CD4-positive, CD25-positive, alpha-beta regulatory T cell (primary cell): Measurements from ENCODE around the gene MBTPS1. TPM values are rescaled to one million over a fixed set of nuclear protein-coding genes. Genes with fewer than 3 reads are reported as not detected.

Source experiments
- ATAC-seq, 2 donors: fragments of 150-1000 bp; cut with Tn5 transposase; one replicate each; pipeline ENCODE4 v1.10.0; 2021; ENCODE audit warnings: low read depth in 2 of 2, moderate number of reproducible peaks in 2 of 2, moderate library complexity in 1 of 2
- DNase-seq, 3 donors: peaks; one replicate each; pipeline versions ENCODE4 v3.0.0 to v3.0.0-alpha.2; 2012 to 2022; ENCODE audit warnings: mixed read lengths in 1 of 3
- H3K27ac ChIP-seq: one replicate; pipeline ENCODE4 v1.7.0; 2013; ENCODE audit warnings: mild to moderate bottlenecking, low read length; ENCODE audit not compliant: insufficient read depth, poor library complexity, severe bottlenecking
- H3K27me3 ChIP-seq: one replicate; pipeline ENCODE4 v1.7.0; 2013; ENCODE audit warnings: low read length; ENCODE audit not compliant: control insufficient read depth, insufficient read depth
- H3K36me3 ChIP-seq: one replicate; pipeline ENCODE4 v1.7.0; 2013; ENCODE audit warnings: mild to moderate bottlenecking, low read length, moderate library complexity; ENCODE audit not compliant: control insufficient read depth, insufficient read depth
- H3K4me1 ChIP-seq: 2 replicates; pipeline ENCODE4 v1.7.0; 2013; ENCODE audit warnings: mild to moderate bottlenecking, low read length; ENCODE audit not compliant: insufficient read depth, control insufficient read depth, poor library complexity, severe bottlenecking
- H3K4me3 ChIP-seq: one replicate; pipeline ENCODE4 v1.7.0; 2013; ENCODE audit warnings: low read depth, mild to moderate bottlenecking, low read length, moderate library complexity
- H3K9me3 ChIP-seq, 2 experiments: 1 replicate in 1 of 2; 2 replicates in 1 of 2; pipeline ENCODE4 v1.7.0; 2013; ENCODE audit warnings: low read length in 2 of 2, mild to moderate bottlenecking in 1 of 2, moderate library complexity in 1 of 2; ENCODE audit not compliant: control insufficient read depth in 2 of 2
- H3K27ac Mint-ChIP-seq, 3 donors: one replicate each; pipeline ENCODE4 v1.8.0; 2020 to 2022; ENCODE audit warnings: mild to moderate bottlenecking in 3 of 3, mixed read lengths in 3 of 3, moderate library complexity in 2 of 3
- H3K27me3 Mint-ChIP-seq: one replicate; pipeline ENCODE4 v1.8.0; 2022; ENCODE audit warnings: mild to moderate bottlenecking, mixed read lengths
- H3K36me3 Mint-ChIP-seq: one replicate; pipeline ENCODE4 v1.8.0; 2020; ENCODE audit warnings: mixed read lengths
- H3K4me1 Mint-ChIP-seq, 4 donors: one replicate each; pipeline ENCODE4 v1.8.0; 2020 to 2022; ENCODE audit warnings: mixed read lengths in 4 of 4, mild to moderate bottlenecking in 1 of 4
- H3K4me3 Mint-ChIP-seq, 4 donors: one replicate each; pipeline ENCODE4 v1.8.0; 2020 to 2022; ENCODE audit warnings: mild to moderate bottlenecking in 4 of 4, mixed read lengths in 4 of 4, moderate library complexity in 3 of 4
- H3K9me3 Mint-ChIP-seq, 7 donors: one replicate each; pipeline ENCODE4 v1.8.0; 2020 to 2022; ENCODE audit warnings: mixed read lengths in 7 of 7, mild to moderate bottlenecking in 3 of 7, moderate library complexity in 2 of 7
- polyA plus RNA-seq, 4 donors: library from polyadenylated mRNA; unstranded; fragments of 300-500 nt; fragmentation: Illumina TruSeq; gene quantifications; one replicate each; pipeline ENCODE4 v1.2.3, GENCODE V29; 2021
- total RNA-seq: library from RNA; stranded (reverse); gene quantifications from one replicate; pipeline ENCODE4 v1.2.3, GENCODE V29; 2022

Gene MBTPS1
- total and polyA plus RNA-seq, 5 donors from 2014 or later = 40.6 to 118 (median 48.3) TPM

GRCh38 chr16:84047626-84048025 is 69.1 kb downstream of the MBTPS1 start:
- Histone ChIP-seq H3K27me3 (no peaks in the 10 kb centered on the region), H3K4me1 (no peaks in the 10 kb centered on the region), H3K9me3 (no peaks in the 10 kb centered on the region), H3K36me3 (peaks cover 20% of the 10 kb centered on the region), H3K4me3 (no peak overlapping the region), H3K27ac (no peak overlapping the region)
- no peak overlapping the region for H3K4me3 Mint-ChIP-seq
- DNase-seq (no peak), ATAC-seq (no peak)
- peaks cover 8% of the 10 kb centered on the region for H3K36me3 Mint-ChIP-seq
- H3K27me3 Mint-ChIP-seq = peaks cover 14% of the 10 kb centered on the region
- H3K9me3 Mint-ChIP-seq = peaks cover 0 to 3% (median 0%) of the 10 kb centered on the region in 7 donors
- H3K4me1 Mint-ChIP-seq = peaks cover 0 to 4% (median 2%) of the 10 kb centered on the region in 4 donors
- H3K27ac Mint-ChIP-seq = peak overlapping the region in 1 of 3 donors; percentile 31

- Histone ChIP-seq H3K4me3 (no peak overlapping the region), H3K9me3 (no peaks in the 10 kb centered on the region), H3K27ac (no peak overlapping the region), H3K36me3 (peaks cover 16% of the 10 kb centered on the region), H3K4me1 (no peaks in the 10 kb centered on the region), H3K27me3 (no peaks in the 10 kb centered on the region)
- no peak for ATAC-seq
- DNase-seq = no peak
- Mint-ChIP-seq H3K27me3 (peaks cover 14% of the 10 kb centered on the region), H3K4me3 (no peak overlapping the region), H3K4me1 (peaks cover 0 to 4% (median 2%) of the 10 kb centered on the region in 4 donors), H3K27ac (peak overlapping the region in 1 of 3 donors; percentile 31), H3K36me3 (peaks cover 4% of the 10 kb centered on the region), H3K9me3 (peaks cover 0 to 3% (median 0%) of the 10 kb centered on the region in 7 donors)
Observed at GRCh38 chr16:84047206-84047605, 69.5 kb downstream of the MBTPS1 start.

- H3K36me3 ChIP-seq = peaks cover 14% of the 10 kb centered on the region
- H3K4me3 ChIP-seq = no peak overlapping the region
- DNase-seq (no peak), ATAC-seq (no peak)
- Mint-ChIP-seq H3K9me3 (peaks cover 0 to 3% (median 0%) of the 10 kb centered on the region in 7 donors), H3K36me3 (peaks cover 4% of the 10 kb centered on the region), H3K4me1 (peaks cover 0 to 4% (median 2%) of the 10 kb centered on the region in 4 donors), H3K27ac (no peak overlapping the region), H3K27me3 (peaks cover 14% of the 10 kb centered on the region), H3K4me3 (no peak overlapping the region)
- no peak overlapping the region for H3K27ac ChIP-seq
- H3K27me3 ChIP-seq = no peaks in the 10 kb centered on the region
- no peaks in the 10 kb centered on the region for H3K4me1 ChIP-seq
- no peaks in the 10 kb centered on the region for H3K9me3 ChIP-seq
Observed at GRCh38 chr16:84045818-84046470, 70.8 kb downstream of the MBTPS1 start.

GRCh38 chr16:84045001-84045817 is 71.5 kb downstream of the MBTPS1 start:
- Mint-ChIP-seq H3K27me3 (peaks cover 20% of the 10 kb centered on the region), H3K27ac (peak overlapping the region in 1 of 3 donors; percentile 72)

GRCh38 chr16:84044118-84044488 is 72.6 kb downstream of the MBTPS1 start:
- Mint-ChIP-seq H3K9me3 (peaks cover 0 to 3% (median 0%) of the 10 kb centered on the region in 7 donors), H3K4me3 (no peak overlapping the region), H3K4me1 (peaks cover 0 to 4% (median 2%) of the 10 kb centered on the region in 4 donors), H3K27ac (peak overlapping the region in 1 of 3 donors; percentile 72), H3K27me3 (peaks cover 23% of the 10 kb centered on the region), H3K36me3 (peaks cover 4% of the 10 kb centered on the region)
- Histone ChIP-seq H3K27me3 (no peaks in the 10 kb centered on the region), H3K4me3 (no peak overlapping the region), H3K36me3 (peaks cover 6% of the 10 kb centered on the region), H3K4me1 (no peaks in the 10 kb centered on the region), H3K9me3 (no peaks in the 10 kb centered on the region), H3K27ac (no peak overlapping the region)
- DNase-seq (no peak), ATAC-seq (no peak)

More at GRCh38 chr16:84045001-84045817, 71.5 kb downstream of the MBTPS1 start:
- ATAC-seq (no peak), DNase-seq (no peak)
- H3K4me3 ChIP-seq = no peak overlapping the region
- peaks cover 0 to 4% (median 2%) of the 10 kb centered on the region in 4 donors for H3K4me1 Mint-ChIP-seq
- H3K36me3 ChIP-seq = peaks cover 11% of the 10 kb centered on the region
- no peaks in the 10 kb centered on the region for H3K27me3 ChIP-seq
- H3K9me3 Mint-ChIP-seq = peaks cover 0 to 3% (median 0%) of the 10 kb centered on the region in 7 donors
- H3K4me1 ChIP-seq = no peaks in the 10 kb centered on the region
- peaks cover 4% of the 10 kb centered on the region for H3K36me3 Mint-ChIP-seq
- no peak overlapping the region for H3K27ac ChIP-seq
- H3K4me3 Mint-ChIP-seq = no peak overlapping the region
- H3K9me3 ChIP-seq = no peaks in the 10 kb centered on the region

- Histone ChIP-seq H3K4me3 (no peak overlapping the region), H3K36me3 (peaks cover 6% of the 10 kb centered on the region), H3K27me3 (no peaks in the 10 kb centered on the region), H3K27ac (no peak overlapping the region), H3K4me1 (no peaks in the 10 kb centered on the region), H3K9me3 (no peaks in the 10 kb centered on the region)
- Mint-ChIP-seq H3K4me3 (no peak overlapping the region), H3K36me3 (peaks cover 4% of the 10 kb centered on the region), H3K27me3 (peaks cover 28% of the 10 kb centered on the region), H3K9me3 (peaks cover 0 to 3% (median 0%) of the 10 kb centered on the region in 7 donors), H3K27ac (peak overlapping the region in 1 of 3 donors; percentile 72), H3K4me1 (peaks cover 0 to 4% (median 2%) of the 10 kb centered on the region in 4 donors)
- no peak for ATAC-seq
- DNase-seq = no peak
Observed at GRCh38 chr16:84043486-84044117, 73.1 kb downstream of the MBTPS1 start.

- ATAC-seq (no peak), DNase-seq (no peak)
- no peaks in the 10 kb centered on the region for H3K4me1 ChIP-seq
- Mint-ChIP-seq H3K27ac (no peak overlapping the region), H3K27me3 (peaks cover 29% of the 10 kb centered on the region), H3K9me3 (peaks cover 0 to 1% (median 0%) of the 10 kb centered on the region in 7 donors), H3K4me1 (peaks cover 0 to 4% (median 2%) of the 10 kb centered on the region in 4 donors), H3K4me3 (no peak overlapping the region), H3K36me3 (peaks cover 4% of the 10 kb centered on the region)
- no peak overlapping the region for H3K4me3 ChIP-seq
- peaks cover 5% of the 10 kb centered on the region for H3K36me3 ChIP-seq
- H3K27me3 ChIP-seq = no peaks in the 10 kb centered on the region
- H3K9me3 ChIP-seq = no peaks in the 10 kb centered on the region
- H3K27ac ChIP-seq = no peak overlapping the region
Observed at GRCh38 chr16:84042879-84043485, 73.8 kb downstream of the MBTPS1 start.
